HUES64 (cell line): ENCODE results near the gene KCNG2.

Experiments used
- H3K27ac ChIP-seq: 2 replicates; pipeline ENCODE4 v1.7.0; 2013; ENCODE audit warnings: low read depth, low read length, inconsistent platforms
- H3K27me3 ChIP-seq: 2 replicates; pipeline ENCODE4 v1.6.1; 2013; ENCODE audit warnings: mild to moderate bottlenecking, low read length; ENCODE audit not compliant: insufficient read depth
- H3K36me3 ChIP-seq: 2 replicates; pipeline ENCODE4 v1.6.1; 2013; ENCODE audit warnings: mild to moderate bottlenecking, low read length; ENCODE audit not compliant: insufficient read depth
- H3K4me1 ChIP-seq: 2 replicates; pipeline ENCODE4 v1.6.1; 2013; ENCODE audit warnings: mild to moderate bottlenecking, low read length, moderate library complexity; ENCODE audit not compliant: insufficient read depth
- H3K4me3 ChIP-seq: 2 replicates; pipeline ENCODE4 v1.5.1; 2013; ENCODE audit warnings: mild to moderate bottlenecking, low read length, moderate library complexity
- H3K9ac ChIP-seq: 2 replicates; pipeline ENCODE4 v1.6.1; 2013; ENCODE audit warnings: mild to moderate bottlenecking, low read depth, low read length
- H3K9me3 ChIP-seq: 2 replicates; pipeline ENCODE4 v1.6.1; 2013; ENCODE audit warnings: low read depth, low read length; ENCODE audit not compliant: insufficient read depth
- WGBS: fragments of 150-250, 120-280 bp; methylation state at CpG from one replicate; pipeline ENCODE4 v1.1.7; 2013; ENCODE audit warnings: missing lambda C conversion rate; 5-methylcytosine and 5-hydroxymethylcytosine counted together

KCNG2 gene

GRCh38 chr18:79940814-79941472, 143.2 kb downstream of the KCNG2 start:
- WGBS, result 93% methylated on average over 17 of the region's 17 CpGs
- H3K36me3 ChIP-seq, result 0 out of 2 replicates have a peak, but pooled peaks cover 4% of the 10 kb centered on the region

GRCh38 chr18:79941473-79942119, 143.9 kb downstream of the KCNG2 start:
- WGBS, result 94% methylated on average over 16 of the region's 16 CpGs
- H3K4me1 ChIP-seq, result no peaks in the 10 kb centered on the region
- no peaks in the 10 kb centered on the region for H3K27me3 ChIP-seq
- no peak overlapping the region for H3K9ac ChIP-seq
- H3K4me3 ChIP-seq, result no peak overlapping the region
- H3K9me3 ChIP-seq, result no peaks in the 10 kb centered on the region
- H3K36me3 ChIP-seq, result 0 out of 2 replicates have a peak, but pooled peaks cover 4% of the 10 kb centered on the region
- H3K27ac ChIP-seq, result no peak overlapping the region

More at GRCh38 chr18:79940814-79941472, 143.2 kb downstream of the KCNG2 start:
- Histone ChIP-seq H3K4me1 (no peaks in the 10 kb centered on the region), H3K27ac (no peak overlapping the region), H3K9me3 (no peaks in the 10 kb centered on the region), H3K9ac (no peak overlapping the region), H3K27me3 (no peaks in the 10 kb centered on the region), H3K4me3 (no peak overlapping the region)

GRCh38 chr18:79942211-79942610, 144.5 kb downstream of the KCNG2 start:
- Histone ChIP-seq H3K9me3 (no peaks in the 10 kb centered on the region), H3K4me1 (no peaks in the 10 kb centered on the region), H3K9ac (no peak overlapping the region), H3K36me3 (0 out of 2 replicates have a peak, but pooled peaks cover 4% of the 10 kb centered on the region), H3K27ac (no peak overlapping the region), H3K27me3 (no peaks in the 10 kb centered on the region), H3K4me3 (no peak overlapping the region)
- 96% methylated on average over 7 of the region's 7 CpGs for WGBS

- Histone ChIP-seq H3K9ac (no peak overlapping the region), H3K36me3 (0 out of 2 replicates have a peak, but pooled peaks cover 4% of the 10 kb centered on the region), H3K9me3 (no peaks in the 10 kb centered on the region), H3K4me3 (no peak overlapping the region), H3K4me1 (no peaks in the 10 kb centered on the region), H3K27ac (no peak overlapping the region), H3K27me3 (no peaks in the 10 kb centered on the region)
- WGBS, result 91% methylated on average over 31 of the region's 31 CpGs
Observed at GRCh38 chr18:79942786-79943607, 145.3 kb downstream of the KCNG2 start.

- H3K9ac ChIP-seq, result no peak overlapping the region
- no peaks in the 10 kb centered on the region for H3K4me1 ChIP-seq
- 92% methylated on average over 20 of the region's 20 CpGs for WGBS
- H3K4me3 ChIP-seq, result no peak overlapping the region
- 0 out of 2 replicates have a peak, but pooled peaks cover 4% of the 10 kb centered on the region for H3K36me3 ChIP-seq
- H3K27me3 ChIP-seq, result no peaks in the 10 kb centered on the region
- H3K27ac ChIP-seq, result no peak overlapping the region
- H3K9me3 ChIP-seq, result no peaks in the 10 kb centered on the region
Observed at GRCh38 chr18:79943608-79944125, 145.9 kb downstream of the KCNG2 start.

- no peak overlapping the region for H3K27ac ChIP-seq
- H3K9ac ChIP-seq, result no peak overlapping the region
- WGBS, result 70% methylated on average over 11 of the region's 11 CpGs
- H3K4me3 ChIP-seq, result no peak overlapping the region
- H3K4me1 ChIP-seq, result no peaks in the 10 kb centered on the region
- no peaks in the 10 kb centered on the region for H3K27me3 ChIP-seq
- 0 out of 2 replicates have a peak, but pooled peaks cover 4% of the 10 kb centered on the region for H3K36me3 ChIP-seq
- no peaks in the 10 kb centered on the region for H3K9me3 ChIP-seq
Observed at GRCh38 chr18:79944126-79944731, 146.5 kb downstream of the KCNG2 start.

- H3K4me1 ChIP-seq, result no peaks in the 10 kb centered on the region
- 80% methylated on average over 1 of the region's 3 CpGs for WGBS
- no peaks in the 10 kb centered on the region for H3K9me3 ChIP-seq
- H3K9ac ChIP-seq, result no peak overlapping the region
- peaks cover 2% of the 10 kb centered on the region; the same call in 1 of the 2 replicates for H3K27me3 ChIP-seq
- 0 out of 2 replicates have a peak, but pooled peaks cover 4% of the 10 kb centered on the region for H3K36me3 ChIP-seq
- H3K4me3 ChIP-seq, result no peak overlapping the region
- H3K27ac ChIP-seq, result no peak overlapping the region
Observed at GRCh38 chr18:79944746-79945117, 147.0 kb downstream of the KCNG2 start.

GRCh38 chr18:79945118-79946042, 147.6 kb downstream of the KCNG2 start:
- Histone ChIP-seq H3K9me3 (no peaks in the 10 kb centered on the region), H3K4me1 (no peaks in the 10 kb centered on the region), H3K4me3 (no peak overlapping the region), H3K9ac (no peak overlapping the region), H3K36me3 (0 out of 2 replicates have a peak, but pooled peaks cover 4% of the 10 kb centered on the region), H3K27me3 (peaks cover 9% of the 10 kb centered on the region), H3K27ac (no peak overlapping the region)
- WGBS, result 83% methylated on average over 17 of the region's 17 CpGs

- H3K4me3 ChIP-seq, result no peak overlapping the region
- peaks cover 19% of the 10 kb centered on the region for H3K27me3 ChIP-seq
- 0 out of 2 replicates have a peak, but pooled peaks cover 4% of the 10 kb centered on the region for H3K36me3 ChIP-seq
- no peak overlapping the region for H3K9ac ChIP-seq
- H3K27ac ChIP-seq, result no peak overlapping the region
- WGBS, result 90% methylated on average over 12 of the region's 14 CpGs
- H3K9me3 ChIP-seq, result no peaks in the 10 kb centered on the region
- no peaks in the 10 kb centered on the region for H3K4me1 ChIP-seq
Observed at GRCh38 chr18:79947054-79947755, 149.5 kb downstream of the KCNG2 start.
